ENCODE data around the gene ACP6. TPM values are rescaled to one million over a fixed set of nuclear protein-coding genes. Genes with fewer than 3 reads are reported as not detected.

The ACP6 gene
- total and polyA plus RNA-seq, 10 of the 15 experiments (the other 5 are each of a cell fraction or from before 2014, with no cell fraction given) = 3.1 to 19.7 (median 9.4) TPM

- TF ChIP-seq, protein P1, sequence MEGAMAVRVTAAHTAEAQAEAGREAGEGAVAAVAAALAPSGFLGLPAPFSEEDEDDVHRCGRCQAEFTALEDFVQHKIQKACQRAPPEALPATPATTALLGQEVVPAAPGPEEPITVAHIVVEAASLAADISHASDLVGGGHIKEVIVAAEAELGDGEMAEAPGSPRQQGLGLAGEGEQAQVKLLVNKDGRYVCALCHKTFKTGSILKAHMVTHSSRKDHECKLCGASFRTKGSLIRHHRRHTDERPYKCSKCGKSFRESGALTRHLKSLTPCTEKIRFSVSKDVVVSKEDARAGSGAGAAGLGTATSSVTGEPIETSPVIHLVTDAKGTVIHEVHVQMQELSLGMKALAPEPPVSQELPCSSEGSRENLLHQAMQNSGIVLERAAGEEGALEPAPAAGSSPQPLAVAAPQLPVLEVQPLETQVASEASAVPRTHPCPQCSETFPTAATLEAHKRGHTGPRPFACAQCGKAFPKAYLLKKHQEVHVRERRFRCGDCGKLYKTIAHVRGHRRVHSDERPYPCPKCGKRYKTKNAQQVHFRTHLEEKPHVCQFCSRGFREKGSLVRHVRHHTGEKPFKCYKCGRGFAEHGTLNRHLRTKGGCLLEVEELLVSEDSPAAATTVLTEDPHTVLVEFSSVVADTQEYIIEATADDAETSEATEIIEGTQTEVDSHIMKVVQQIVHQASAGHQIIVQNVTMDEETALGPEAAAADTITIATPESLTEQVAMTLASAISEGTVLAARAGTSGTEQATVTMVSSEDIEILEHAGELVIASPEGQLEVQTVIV (IDR thresholded peaks at IDR 0.05; ENCODE audit: borderline replicate concordance, partially characterized antibody) = no peak
- no peak for TF ChIP-seq CHD1 (IDR thresholded peaks at IDR 0.05; ENCODE audit: low read depth, low read length)
- TF ChIP-seq, protein P2, sequence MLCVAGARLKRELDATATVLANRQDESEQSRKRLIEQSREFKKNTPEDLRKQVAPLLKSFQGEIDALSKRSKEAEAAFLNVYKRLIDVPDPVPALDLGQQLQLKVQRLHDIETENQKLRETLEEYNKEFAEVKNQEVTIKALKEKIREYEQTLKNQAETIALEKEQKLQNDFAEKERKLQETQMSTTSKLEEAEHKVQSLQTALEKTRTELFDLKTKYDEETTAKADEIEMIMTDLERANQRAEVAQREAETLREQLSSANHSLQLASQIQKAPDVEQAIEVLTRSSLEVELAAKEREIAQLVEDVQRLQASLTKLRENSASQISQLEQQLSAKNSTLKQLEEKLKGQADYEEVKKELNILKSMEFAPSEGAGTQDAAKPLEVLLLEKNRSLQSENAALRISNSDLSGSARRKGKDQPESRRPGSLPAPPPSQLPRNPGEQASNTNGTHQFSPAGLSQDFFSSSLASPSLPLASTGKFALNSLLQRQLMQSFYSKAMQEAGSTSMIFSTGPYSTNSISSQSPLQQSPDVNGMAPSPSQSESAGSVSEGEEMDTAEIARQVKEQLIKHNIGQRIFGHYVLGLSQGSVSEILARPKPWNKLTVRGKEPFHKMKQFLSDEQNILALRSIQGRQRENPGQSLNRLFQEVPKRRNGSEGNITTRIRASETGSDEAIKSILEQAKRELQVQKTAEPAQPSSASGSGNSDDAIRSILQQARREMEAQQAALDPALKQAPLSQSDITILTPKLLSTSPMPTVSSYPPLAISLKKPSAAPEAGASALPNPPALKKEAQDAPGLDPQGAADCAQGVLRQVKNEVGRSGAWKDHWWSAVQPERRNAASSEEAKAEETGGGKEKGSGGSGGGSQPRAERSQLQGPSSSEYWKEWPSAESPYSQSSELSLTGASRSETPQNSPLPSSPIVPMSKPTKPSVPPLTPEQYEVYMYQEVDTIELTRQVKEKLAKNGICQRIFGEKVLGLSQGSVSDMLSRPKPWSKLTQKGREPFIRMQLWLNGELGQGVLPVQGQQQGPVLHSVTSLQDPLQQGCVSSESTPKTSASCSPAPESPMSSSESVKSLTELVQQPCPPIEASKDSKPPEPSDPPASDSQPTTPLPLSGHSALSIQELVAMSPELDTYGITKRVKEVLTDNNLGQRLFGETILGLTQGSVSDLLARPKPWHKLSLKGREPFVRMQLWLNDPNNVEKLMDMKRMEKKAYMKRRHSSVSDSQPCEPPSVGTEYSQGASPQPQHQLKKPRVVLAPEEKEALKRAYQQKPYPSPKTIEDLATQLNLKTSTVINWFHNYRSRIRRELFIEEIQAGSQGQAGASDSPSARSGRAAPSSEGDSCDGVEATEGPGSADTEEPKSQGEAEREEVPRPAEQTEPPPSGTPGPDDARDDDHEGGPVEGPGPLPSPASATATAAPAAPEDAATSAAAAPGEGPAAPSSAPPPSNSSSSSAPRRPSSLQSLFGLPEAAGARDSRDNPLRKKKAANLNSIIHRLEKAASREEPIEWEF (IDR thresholded peaks at IDR 0.05; ENCODE audit: insufficient replicate concordance, low read depth, low read length) = no peak
- TF ChIP-seq POLR2AphosphoS5 (IDR thresholded peaks at IDR 0.05; ENCODE audit: low read length) = no peak
- TF ChIP-seq SREBF2 (IDR thresholded peaks at IDR 0.05; ENCODE audit: low read length) = no peak
- no peak for TF ChIP-seq PAX5 (IDR thresholded peaks at IDR 0.05; ENCODE audit: borderline replicate concordance, low read depth, low read length)
- no peak for TF ChIP-seq SMARCA5 (IDR thresholded peaks at IDR 0.05)
- no peak for TF ChIP-seq RAD21 (IDR thresholded peaks at IDR 0.05; ENCODE audit: insufficient read depth, low read depth, low read length)
- no peak for TF ChIP-seq SMAD5 (IDR thresholded peaks at IDR 0.05; ENCODE audit: low read depth)
These were observed 46.9 kb upstream of the ACP6 start (continued) for GRCh38 chr1:147717051-147717705.
